ENCODE results near the gene TXLNG.
"Not testable (repeated sequence)": the region's sequence is repeated elsewhere in the genome, so short reads cannot be mapped to it uniquely, and the experiment has no call there.

The TXLNG gene

DNA sequence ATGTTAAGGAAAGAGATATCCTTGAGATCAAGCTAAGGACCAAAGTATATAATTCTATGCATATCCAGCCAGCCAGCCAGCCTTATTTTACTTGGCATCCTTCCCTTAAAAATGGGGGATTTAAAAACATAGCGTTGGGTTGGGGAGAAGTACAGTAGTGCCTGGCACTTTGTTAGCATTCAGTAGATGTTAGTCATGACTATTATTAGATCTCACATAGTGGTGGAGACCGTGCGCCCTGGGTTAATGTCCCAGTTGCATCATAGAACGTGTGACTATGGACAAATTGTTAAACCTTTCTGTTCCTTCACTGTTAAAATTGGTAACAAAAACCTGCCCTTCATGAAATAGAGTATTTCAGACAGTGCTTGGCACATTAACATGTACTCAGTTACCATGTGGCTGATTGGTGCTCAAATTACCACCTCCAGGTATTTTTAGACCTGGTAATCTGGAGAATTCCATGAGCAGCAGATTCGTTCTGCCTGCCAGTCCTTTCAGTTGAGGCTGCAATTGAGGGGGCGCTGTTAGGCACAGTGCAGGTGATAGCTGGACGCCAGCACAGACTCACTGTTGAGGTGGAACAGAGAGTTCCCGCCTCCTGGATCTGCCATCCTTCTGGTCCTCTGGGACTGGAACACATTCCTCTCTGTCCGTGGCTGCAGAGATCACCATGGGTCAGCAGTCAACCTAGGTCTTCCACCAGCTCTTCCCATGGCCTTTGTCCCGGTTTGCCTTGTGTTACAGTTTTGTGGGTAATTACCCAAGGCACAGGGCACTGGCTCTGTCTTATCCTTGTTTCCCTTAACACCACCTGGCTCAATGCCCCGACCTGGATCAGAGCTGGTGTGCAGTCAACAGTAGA, 52.2 kb downstream of the TXLNG start:
- no peak for DNase-seq (ENCODE audit: low read depth in 2 of 2)

DNA sequence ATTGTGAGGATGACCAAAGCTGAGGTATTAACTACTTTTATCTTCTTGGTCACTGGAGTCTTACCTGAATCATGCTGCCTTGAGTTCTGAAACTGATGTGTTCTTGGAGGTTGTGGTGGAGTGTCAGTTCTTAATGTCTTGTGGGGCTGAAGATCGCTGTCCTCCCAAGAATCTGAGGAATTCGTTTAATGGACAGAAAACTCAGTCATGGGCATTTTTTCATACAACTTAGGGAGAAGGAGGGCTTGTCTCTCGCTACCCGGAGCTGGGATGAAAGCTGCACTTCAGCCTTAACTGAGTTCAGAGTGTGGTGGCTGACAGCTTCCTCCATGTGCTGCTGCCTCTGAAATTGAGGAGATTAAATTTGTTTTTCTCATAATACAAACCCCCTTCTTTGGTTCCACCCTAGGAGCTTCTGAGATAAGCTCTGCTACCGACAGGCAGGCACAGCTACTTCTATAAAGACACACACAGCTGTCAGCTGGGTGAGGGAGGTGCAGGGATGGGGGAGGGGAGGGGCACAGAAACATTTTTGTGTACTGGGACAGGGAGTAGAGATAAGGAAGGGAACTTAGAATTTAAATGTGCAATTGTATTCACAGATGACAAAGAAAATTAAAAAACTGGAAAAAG, 53.1 kb downstream of the TXLNG start:
- no peak for DNase-seq (ENCODE audit: low read depth in 2 of 2)

DNA sequence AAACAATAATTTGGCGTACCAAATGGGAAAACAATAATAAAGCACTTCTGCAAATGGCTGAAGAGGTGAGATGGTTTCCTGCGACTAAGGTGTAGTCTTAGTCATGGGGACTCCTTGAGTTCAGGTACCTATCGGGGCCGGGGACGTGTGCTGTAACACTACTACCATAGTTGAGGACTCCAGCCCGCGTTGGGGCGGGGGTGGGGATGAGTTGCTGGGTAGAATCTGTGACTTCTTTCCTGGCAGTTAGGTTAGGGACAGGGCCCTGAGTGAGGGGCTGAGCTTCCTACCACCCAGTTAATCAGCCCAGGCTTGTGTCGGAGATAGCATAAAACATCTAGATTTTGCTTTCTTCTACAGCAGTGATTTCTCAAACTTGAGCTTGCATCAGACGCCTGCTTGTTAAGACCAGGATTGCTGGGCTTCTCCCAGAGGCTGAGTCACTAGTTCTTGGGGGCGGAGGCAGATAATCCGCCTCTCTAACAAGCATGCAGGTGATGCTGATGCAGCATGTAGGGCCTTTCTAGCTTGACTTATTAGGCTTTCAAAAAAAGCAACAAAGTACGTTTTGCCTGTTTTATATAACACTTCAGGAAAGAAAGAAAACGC, 53.7 kb downstream of the TXLNG start:
- no peak for DNase-seq (ENCODE audit: low read depth in 2 of 2)

DNA sequence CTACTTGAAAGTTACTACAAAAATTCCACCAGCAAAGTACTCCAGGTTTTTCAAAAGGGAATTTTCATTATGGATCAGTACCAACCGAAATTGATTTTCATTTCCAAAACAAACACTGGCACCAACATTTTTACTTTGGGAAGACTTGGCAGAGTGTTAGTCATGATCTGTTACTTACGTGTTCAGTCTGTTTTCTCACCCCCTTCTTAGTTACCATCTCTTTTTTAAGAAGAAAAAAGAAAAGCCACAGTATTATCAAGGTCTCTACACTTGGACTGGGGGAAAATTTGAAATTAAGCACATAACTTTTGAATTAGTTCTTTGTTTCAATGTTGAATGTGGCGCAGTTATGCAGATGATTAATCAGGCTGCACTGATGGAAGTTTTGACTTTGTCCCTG, 56.4 kb downstream of the TXLNG start:
- no peak for DNase-seq (ENCODE audit: low read depth in 2 of 2)

DNA sequence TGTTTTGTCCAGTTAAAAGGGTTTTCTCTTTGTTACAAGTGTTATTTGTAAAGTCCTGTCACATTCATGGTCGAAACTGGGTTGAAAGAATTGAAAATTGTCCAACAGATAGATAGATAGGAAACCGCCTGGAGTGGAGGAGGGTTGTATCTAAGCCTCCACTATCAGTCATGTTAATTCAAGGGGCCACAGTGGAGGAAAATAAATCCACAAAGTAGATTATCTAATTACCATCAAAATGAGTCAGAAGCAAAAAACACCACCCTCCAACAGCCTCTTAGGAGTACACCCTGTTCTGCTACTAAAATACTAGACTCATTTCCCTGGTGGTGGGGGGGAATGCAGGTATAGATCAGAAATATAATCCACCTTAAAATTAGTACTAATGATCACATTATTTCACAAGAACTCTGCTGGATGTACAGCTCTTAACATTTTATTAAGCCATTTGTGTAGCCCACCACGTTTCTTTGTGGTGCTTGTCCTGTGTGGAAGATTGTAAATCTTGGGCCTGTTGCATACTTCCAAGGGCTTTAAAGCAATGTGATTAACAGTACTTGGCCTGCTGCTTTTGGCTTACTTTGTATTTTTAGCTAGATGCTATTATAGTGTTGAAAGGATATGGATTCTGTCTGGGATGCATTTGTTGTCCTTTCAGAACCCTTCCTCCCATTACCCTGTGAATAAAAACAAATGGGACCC, 57.1 kb downstream of the TXLNG start:
- DNase-seq (ENCODE audit: low read depth in 2 of 2) = no peak

DNA sequence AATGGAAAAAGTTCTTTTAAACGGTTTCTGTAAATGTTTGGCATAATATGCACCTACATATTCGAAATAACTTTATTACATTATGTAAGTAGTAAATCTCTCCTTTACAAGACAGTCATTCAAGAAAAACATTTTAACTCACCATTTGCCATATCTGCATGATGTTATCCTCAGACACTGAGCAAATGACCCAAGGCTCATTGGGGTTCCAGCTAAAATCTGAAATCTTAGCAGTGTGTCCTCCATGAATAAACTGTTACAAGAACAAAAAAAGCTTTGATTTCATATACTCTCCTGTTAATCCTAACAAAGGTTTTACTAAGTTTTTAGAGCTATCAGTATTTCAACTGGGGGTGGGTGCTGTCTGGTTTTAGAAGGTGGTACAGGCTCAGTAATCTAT, 59.4 kb downstream of the TXLNG start:
- no peak for DNase-seq (ENCODE audit: low read depth in 2 of 2)

DNA sequence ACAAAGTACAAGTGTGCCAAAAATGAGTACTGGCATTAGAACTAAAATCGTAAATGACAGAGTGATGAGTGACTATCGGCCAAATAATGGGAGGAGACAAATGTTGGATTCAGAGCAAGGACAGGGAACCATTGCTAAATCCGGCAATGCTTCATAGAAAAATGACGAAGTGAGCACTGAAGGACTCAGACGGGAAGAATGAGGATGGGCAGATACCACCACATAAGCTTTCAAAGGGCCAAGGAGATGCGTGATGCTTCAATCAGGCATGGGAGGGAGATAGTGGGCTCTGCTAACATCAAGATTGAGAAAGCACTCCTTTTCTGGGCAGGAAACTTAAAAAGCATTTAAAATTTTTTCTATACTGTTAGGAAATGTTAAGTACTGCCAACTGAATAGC, 62.3 kb downstream of the TXLNG start:
- no peak for DNase-seq (ENCODE audit: low read depth in 2 of 2)

DNA sequence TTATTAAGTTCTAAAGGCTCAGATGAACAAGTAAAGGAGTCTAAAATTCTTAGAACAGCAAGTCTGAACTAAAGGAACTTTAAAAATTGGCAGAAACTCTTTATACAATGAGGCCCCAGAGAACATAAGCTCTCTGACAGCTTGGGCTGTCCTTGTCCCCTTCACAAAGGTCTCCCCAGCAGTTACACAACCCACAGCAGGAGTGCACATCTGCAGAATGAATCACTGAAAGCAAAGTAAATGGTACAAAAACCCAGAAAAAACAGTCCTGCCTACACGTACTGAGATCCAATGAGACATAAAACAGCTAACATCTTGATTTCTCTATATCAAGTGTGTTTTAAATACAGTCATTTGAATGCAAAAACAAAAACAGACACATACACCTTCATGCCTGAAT, 65.2 kb downstream of the TXLNG start:
- no peak for DNase-seq (ENCODE audit: low read depth in 2 of 2)

DNA sequence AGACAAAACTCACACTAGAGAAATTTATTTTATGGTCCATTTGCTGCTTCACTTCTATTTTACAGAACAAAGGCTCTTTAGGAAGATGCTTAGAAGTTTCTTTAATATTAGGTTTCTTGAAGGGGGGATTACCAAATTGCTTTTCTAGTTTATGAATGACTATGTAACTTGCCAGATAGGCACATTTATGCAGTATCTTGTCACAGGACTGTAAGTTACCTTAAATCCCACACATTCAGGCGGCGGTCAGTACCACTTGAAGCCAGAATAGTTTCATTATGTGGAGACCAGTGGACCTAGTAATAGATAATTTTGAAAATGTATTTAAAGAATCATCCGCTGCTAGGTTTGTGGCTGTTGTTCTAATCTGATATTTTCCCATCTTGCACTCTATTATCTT, 65.6 kb downstream of the TXLNG start:
- DNase-seq (ENCODE audit: low read depth in 2 of 2) = no peak

DNA sequence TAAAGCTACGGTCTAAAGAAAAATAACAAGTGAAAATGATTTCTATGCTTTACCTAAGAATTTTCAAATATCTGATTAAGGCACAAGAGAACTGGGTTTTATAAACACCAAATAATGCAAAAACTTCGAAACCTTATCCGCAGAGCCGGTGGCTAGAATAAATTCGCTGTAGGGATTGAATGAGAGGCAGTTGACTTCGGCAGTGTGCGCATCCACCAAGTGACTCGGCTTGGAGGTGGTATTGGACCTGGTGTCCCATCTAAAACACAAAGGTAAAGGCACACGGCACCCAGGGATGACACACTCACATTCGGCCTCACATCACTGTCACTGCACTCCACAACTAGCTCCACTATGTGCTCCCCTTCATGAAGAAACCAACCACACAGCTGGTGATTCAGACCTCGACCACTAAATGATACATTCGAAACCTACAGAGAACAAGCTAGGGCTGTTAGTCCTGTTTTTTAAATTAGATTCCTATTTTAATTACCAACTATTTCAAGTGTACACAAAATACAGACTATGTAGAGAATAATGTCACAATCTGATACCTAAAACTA, 66.4 kb downstream of the TXLNG start:
- DNase-seq (ENCODE audit: low read depth in 2 of 2) = no peak

DNA sequence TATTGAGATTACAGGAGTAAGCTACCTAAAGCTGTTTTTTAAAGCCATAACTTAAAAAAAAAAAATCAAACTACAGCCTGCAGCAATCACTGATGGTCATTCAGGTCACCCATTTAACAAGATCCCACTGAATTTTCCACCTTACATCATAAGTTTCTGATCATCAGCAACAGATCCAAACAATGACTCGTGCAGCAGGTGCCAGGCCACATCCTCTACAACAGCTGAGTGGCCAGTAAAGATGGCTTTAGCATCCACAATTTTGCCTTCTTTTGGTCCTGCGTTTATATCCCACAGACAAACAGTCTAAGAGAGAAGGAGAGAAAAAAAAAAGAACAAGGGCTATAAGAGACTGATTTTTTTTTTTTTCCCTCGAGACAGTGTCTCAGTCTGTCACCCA, 67.3 kb downstream of the TXLNG start:
- DNase-seq (ENCODE audit: low read depth in 2 of 2) = no peak

DNA sequence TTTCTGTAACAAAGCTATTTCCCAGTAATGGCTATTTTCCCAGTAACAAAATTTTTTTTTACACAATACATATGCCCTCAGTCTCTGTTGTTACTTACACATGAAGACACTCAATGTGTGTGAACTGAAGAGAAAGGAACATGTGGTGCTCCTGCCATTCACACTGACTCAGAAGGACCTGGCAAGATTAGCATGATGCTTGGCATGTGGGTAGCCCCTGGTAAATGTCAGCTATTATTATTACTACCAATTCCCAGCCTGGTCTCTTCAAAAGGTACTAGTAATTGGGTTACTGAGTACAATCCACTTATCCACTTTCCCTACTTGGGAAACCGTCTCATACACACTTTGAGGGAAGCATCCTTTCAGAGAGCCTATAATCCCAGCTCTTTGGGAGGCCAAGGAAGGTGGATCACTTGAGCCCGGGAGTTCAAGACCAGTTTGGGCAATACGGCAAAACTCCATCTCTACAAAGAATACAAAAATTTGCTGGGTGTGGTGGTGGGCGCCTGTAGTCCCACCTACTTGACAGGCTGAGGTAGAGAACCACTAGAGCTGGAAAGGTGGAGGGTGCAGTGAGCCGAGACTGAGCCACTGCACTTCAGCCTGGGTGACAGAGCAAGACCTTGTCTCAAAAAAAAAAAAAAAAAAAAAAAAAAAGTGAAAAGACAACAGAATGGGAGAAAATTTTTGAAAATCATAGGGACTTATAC, 69.3 kb downstream of the TXLNG start:
- DNase-seq (ENCODE audit: low read depth in 2 of 2) = no peak

DNA sequence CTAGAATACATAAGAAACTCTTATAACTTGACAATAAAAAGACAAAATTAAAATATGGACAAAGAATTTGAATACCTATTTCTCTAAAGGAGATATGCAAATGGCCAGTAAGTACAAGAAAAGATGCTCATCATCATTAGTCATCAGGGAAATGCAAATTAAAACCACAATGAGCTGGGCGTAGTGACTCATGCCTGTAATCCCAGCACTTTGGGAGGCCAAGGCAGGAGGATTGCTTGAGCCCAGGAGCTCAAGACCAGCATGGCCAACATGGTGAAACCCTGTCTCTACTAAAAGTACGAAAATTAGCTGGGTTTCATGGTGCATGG, 69.8 kb downstream of the TXLNG start:
- not testable (repeated sequence) for DNase-seq (ENCODE audit: low read depth in 2 of 2)

DNA sequence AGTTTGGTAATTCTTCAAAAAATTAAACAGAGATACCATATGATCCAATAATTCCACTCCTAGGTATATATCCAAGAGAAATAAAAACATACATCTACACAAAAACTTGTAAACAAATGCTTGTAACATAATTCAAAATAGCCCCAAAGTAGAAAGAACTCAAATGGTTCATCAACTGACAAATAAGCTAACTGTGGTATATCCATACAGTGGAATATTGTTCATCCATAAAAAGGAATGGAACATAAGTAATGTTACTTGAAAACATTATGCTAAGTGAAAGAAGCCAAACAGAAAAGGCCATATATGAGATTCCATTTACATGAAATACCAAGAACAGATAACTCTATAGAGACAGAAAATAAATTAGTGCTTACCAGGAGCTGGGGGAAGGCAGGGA, 70.5 kb downstream of the TXLNG start:
- DNase-seq (ENCODE audit: low read depth in 2 of 2) = no peak

DNA sequence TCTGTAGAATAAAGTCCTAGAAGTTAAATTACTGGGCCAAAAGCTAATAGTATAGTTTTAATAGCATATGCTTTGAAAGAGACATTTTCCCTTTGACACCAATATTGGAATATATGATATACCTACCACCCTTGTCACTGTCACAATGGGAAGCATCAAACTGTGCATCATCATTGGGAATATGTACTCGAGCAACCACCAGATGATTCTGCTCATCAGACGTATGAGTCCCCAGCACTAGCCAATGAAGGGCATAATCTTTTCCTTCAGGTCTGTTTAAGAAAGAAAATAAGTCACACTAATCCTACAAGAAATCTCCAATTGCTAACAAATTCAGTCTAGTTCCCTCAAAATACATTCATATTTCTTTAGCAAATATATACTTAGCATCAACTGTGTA, 76.6 kb downstream of the TXLNG start:
- no peak for DNase-seq (ENCODE audit: low read depth in 2 of 2)

DNA sequence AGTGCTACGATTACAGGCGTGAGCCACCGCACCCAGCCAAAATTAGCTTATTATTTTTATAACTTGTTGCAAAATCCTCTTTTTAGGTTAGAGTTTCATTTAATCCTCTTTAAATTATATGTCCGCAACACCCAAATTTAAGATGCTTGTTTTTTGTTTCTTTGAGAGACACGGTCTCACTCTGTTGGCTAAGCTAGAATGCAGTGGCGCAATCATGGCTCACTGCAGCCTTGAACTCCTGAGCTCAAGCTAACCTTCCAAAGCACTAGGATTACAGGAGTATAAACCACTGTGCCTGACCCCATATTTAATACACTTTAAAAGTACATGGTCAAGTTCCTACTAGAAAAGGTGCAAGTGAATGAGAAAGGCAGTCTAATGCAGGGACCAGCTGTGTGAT, 81.7 kb downstream of the TXLNG start:
- DNase-seq (ENCODE audit: low read depth in 2 of 2) = no peak

DNA sequence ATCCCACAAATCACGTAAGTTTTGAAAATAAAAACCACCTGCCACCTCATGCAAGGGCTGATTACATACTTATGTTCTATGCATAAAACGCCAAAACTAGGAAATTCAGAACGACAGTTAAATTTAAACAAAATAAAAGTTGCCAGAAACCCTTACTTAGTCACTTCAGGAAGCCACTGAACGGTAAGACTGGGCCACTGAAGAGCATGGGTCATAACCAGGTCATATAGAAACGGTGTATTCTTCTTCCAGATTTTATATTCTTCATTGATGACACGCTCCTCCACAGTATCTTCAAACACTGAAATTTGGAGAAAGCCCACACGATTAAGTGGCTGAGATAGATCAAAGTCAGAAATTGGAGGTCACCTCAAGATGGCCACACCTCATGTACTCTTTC, 82.7 kb downstream of the TXLNG start:
- DNase-seq (ENCODE audit: low read depth in 2 of 2) = no peak

DNA sequence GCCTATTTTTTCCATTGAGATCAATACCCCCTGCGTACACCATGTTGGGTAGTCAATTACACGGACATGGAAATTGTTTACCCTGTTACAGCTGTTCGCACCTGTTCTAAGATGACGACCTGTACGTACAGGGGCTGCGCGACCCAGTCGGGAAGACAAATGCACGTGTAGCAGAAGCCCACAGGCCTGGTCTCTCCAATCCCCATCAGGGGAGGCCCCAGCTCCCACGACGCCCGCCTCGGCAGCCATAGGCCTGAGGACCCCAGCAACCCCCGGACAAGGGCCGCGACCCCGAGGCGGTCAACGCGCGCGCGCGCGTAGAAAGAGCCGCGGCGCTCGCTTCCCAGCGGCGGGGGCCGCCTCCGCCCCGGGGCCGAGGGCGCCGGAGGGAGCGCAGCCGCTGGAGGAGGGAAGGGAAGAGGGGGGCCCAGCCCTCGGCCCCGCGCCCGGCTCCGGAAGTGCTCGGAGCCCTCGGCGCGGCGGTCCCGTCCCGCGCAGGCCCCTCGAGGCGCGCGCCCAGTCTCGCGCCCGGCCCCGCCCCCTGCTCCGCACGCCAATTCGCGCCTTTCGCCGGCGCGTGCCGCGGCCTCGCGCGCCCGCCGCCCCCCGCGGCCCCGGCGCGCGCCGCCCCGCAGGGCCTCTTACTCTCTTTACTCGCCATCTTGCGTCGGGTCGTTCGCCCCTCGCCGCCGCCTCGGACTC, 83.3 kb downstream of the TXLNG start:
- DNase-seq (ENCODE audit: low read depth in 2 of 2) = peak in 1 of 2 donors; percentile 16

DNA sequence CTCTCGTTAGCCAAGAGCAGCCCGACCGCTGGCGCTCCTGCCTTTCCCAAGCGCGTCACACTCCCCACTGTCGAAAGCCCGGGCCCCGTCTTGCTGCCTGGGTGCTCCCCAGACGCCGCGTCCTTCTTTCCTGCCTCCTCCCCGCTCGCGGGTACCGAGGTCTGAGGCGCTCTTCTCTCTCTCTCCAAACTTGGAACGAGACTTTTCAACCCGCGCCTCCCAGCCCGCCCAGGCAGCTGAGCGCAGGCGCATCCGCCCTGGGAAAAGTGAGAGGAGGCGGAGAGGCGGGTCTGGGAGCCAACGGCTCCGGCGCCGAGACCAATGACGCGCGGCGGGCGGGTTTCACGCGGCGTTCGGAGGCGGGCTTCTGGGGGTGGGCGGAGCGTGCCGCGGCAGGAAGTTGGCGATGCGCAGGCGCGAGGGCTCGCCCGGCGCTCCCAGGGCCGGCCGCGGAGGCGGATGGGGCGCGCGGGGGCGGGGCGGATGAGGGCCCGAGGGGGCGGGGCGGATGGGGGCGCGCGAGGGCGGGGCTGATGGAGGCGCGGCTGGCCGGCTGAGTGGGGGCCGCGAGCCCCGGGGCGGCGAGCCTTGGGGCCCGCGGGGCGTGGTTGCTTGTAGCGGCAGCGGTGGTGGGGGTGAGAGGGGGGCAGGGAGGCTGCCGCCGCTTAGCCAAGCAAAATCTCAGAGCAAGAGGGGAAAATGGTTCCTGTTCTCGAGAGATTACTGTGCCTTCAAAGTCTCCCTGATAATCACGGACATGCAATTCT, 84.0 kb downstream of the TXLNG start, which contains the start of gene RBBP7:
Gene RBBP7, minus strand, starts transcription at position 268 of the 767 bp plus-strand sequence. CDS start 309 bp downstream, outside the sequence.
- DNase-seq (ENCODE audit: low read depth in 2 of 2) = peak; percentile 74 to 89
